Measurements from ENCODE around the gene PDIA2.

PDIA2 gene

GRCh38 chr16:280991-281659 is 1.8 kb upstream of the PDIA2 start:
- DNase-seq: no peak

- no peak for DNase-seq
These were observed 1.2 kb upstream of the PDIA2 start for GRCh38 chr16:281660-282255.

- no peak for DNase-seq
These were observed 473 bp upstream of the PDIA2 start for GRCh38 chr16:282491-282890.

- no peak for DNase-seq
These were observed 1.5 kb downstream of the PDIA2 start for GRCh38 chr16:284204-285120.

GRCh38 chr16:285146-286055 is 2.4 kb downstream of the PDIA2 start:
- DNase-seq: no peak

GRCh38 chr16:286491-287297 is 3.7 kb downstream of the PDIA2 start:
- DNase-seq: no peak

GRCh38 chr16:287298-287811 is 4.4 kb downstream of the PDIA2 start:
- DNase-seq: peak; percentile 51 to 76

- DNase-seq: no peak
These were observed 5.3 kb downstream of the PDIA2 start for GRCh38 chr16:287981-288920.

- DNase-seq: no peak
These were observed 6.5 kb downstream of the PDIA2 start for GRCh38 chr16:289395-289997.

GRCh38 chr16:290015-290680 is 7.2 kb downstream of the PDIA2 start:
- DNase-seq: no peak

GRCh38 chr16:290681-291405 is 7.9 kb downstream of the PDIA2 start:
- no peak for DNase-seq

- DNase-seq: no peak
These were observed 8.6 kb downstream of the PDIA2 start for GRCh38 chr16:291539-291938.

- no peak for DNase-seq
These were observed 10.2 kb downstream of the PDIA2 start for GRCh38 chr16:293043-293775.

- DNase-seq: no peak
These were observed 13.3 kb downstream of the PDIA2 start for GRCh38 chr16:296276-296675.

- no peak for DNase-seq
These were observed 14.0 kb downstream of the PDIA2 start for GRCh38 chr16:296806-297510.

GRCh38 chr16:297832-298231 is 14.9 kb downstream of the PDIA2 start:
- no peak for DNase-seq

GRCh38 chr16:301235-301634 is 18.3 kb downstream of the PDIA2 start:
- DNase-seq: no peak

Data from NCI-H2081 (cell line).